SK-N-SH treated with all-trans-retinoic acid at 6 μM for 48 hours (cell line): Measurements from ENCODE around the gene AXIN1.
A peak's percentile ranks its signal among the peaks of the same experiment; 100 is the strongest.

ENCODE experiments used
- ATAC-seq: fragments of 200-7000 bp; cut with Tn5 transposase; 3 replicates; pipeline ENCODE4 v1.9.1; 2020; ENCODE audit warnings: mild to moderate bottlenecking, moderate library complexity
- BACH2 ChIP-seq: fragments of 250-450 bp; sonication (Bioruptor Pico); IDR thresholded peaks from 2 replicates; pipeline ENCODE4 v1.9.0; 2021; ENCODE audit warnings: mild to moderate bottlenecking, borderline replicate concordance
- ESRRG ChIP-seq: fragments of 250-450 bp; sonication (Bioruptor Pico); IDR thresholded peaks from 2 replicates; pipeline ENCODE4 v1.6.1; 2021; ENCODE audit warnings: mild to moderate bottlenecking
- GLIS3 ChIP-seq: fragments of 250-450 bp; sonication (Bioruptor Pico); IDR thresholded peaks from 2 replicates; pipeline ENCODE4 v1.5.0; 2020; ENCODE audit warnings: mild to moderate bottlenecking, moderate library complexity
- ISL1 ChIP-seq: fragments of 250-450 bp; sonication (Bioruptor Pico); IDR thresholded peaks from 2 replicates; pipeline ENCODE4 v2.1.2; 2022; ENCODE audit warnings: mild to moderate bottlenecking, moderate library complexity
- OSR1 ChIP-seq: fragments of 250-450 bp; sonication (Bioruptor Pico); IDR thresholded peaks from 2 replicates; pipeline ENCODE4 v1.8.0; 2022; ENCODE audit warnings: moderate library complexity, mild to moderate bottlenecking, inconsistent platforms
- POU6F1 ChIP-seq: fragments of 250-450 bp; sonication (Bioruptor Pico); IDR thresholded peaks from 2 replicates; pipeline ENCODE4 v1.8.0; 2021; ENCODE audit warnings: low read depth, mild to moderate bottlenecking, moderate library complexity, borderline replicate concordance
- PPARA ChIP-seq: fragments of 250-450 bp; sonication (Bioruptor Pico); IDR thresholded peaks from 2 replicates; pipeline ENCODE4 v1.5.0; 2020; ENCODE audit warnings: mild to moderate bottlenecking, borderline replicate concordance
- RARB ChIP-seq: fragments of 250-450 bp; sonication (Bioruptor Pico); IDR thresholded peaks from 2 replicates; pipeline ENCODE4 v1.8.0; 2021; ENCODE audit warnings: mild to moderate bottlenecking, moderate library complexity
- SNAI2 ChIP-seq: fragments of 250-450 bp; sonication (Bioruptor Pico); IDR thresholded peaks from 2 replicates; pipeline ENCODE4 v1.5.0; 2020; ENCODE audit warnings: mild to moderate bottlenecking, moderate library complexity
- TCF4 ChIP-seq: fragments of 250-450 bp; sonication (Bioruptor Pico); IDR thresholded peaks from 2 replicates; pipeline ENCODE4 v1.8.0; 2021; ENCODE audit warnings: mild to moderate bottlenecking, moderate library complexity, borderline replicate concordance
- TOX ChIP-seq: fragments of 250-450 bp; sonication (Bioruptor Pico); IDR thresholded peaks from 2 replicates; pipeline ENCODE4 v1.8.0; 2021; ENCODE audit warnings: mild to moderate bottlenecking, moderate library complexity, borderline replicate concordance
- ZC3H10 ChIP-seq: fragments of 250-450 bp; sonication (Bioruptor Pico); IDR thresholded peaks from 2 replicates; pipeline ENCODE4 v1.5.1; 2021; ENCODE audit warnings: mild to moderate bottlenecking, moderate library complexity
- ZFP3 ChIP-seq: fragments of 250-450 bp; sonication (Bioruptor Pico); IDR thresholded peaks from 2 replicates; pipeline ENCODE4 v1.5.0; 2020; ENCODE audit warnings: mild to moderate bottlenecking, moderate library complexity
- ZFP30 ChIP-seq: fragments of 450-650 bp; formaldehyde crosslinking; IDR thresholded peaks from 2 replicates; pipeline ENCODE4 v1.5.0; 2022; ENCODE audit warnings: mild to moderate bottlenecking, moderate library complexity
- ZNF565 ChIP-seq: fragments of 450-650 bp; formaldehyde crosslinking; conservative IDR thresholded peaks from 2 replicates; pipeline ENCODE4 v1.5.0; 2020; ENCODE audit warnings: low read depth, mild to moderate bottlenecking, moderate library complexity
- ZNF70 ChIP-seq: fragments of 450-650 bp; formaldehyde crosslinking; IDR thresholded peaks from 2 replicates; pipeline ENCODE4 v1.5.0; 2020; ENCODE audit warnings: mild to moderate bottlenecking, moderate library complexity
- ZNF8 ChIP-seq: fragments of 450-650 bp; formaldehyde crosslinking; IDR thresholded peaks from 2 replicates; pipeline ENCODE4 v1.5.0; 2020; ENCODE audit warnings: mild to moderate bottlenecking, moderate library complexity
- TF ChIP-seq, protein P1 (sequence below): fragments of 250-450 bp; sonication (Bioruptor Pico); IDR thresholded peaks from 2 replicates; pipeline ENCODE4 v1.5.1; 2020; ENCODE audit warnings: low read depth, mild to moderate bottlenecking, moderate library complexity
- TF ChIP-seq, protein P2 (sequence below): fragments of 250-450 bp; sonication (Bioruptor Pico); IDR thresholded peaks from 2 replicates; pipeline ENCODE4 v1.8.0; 2020; ENCODE audit warnings: mild to moderate bottlenecking, moderate library complexity, borderline replicate concordance
- TF ChIP-seq, protein P3 (sequence below): fragments of 250-450 bp; sonication (Bioruptor Pico); IDR thresholded peaks from 2 replicates; pipeline ENCODE4 v1.5.0; 2020; ENCODE audit warnings: mild to moderate bottlenecking, moderate library complexity
- TF ChIP-seq, protein P4 (sequence below): fragments of 250-450 bp; sonication (Bioruptor Pico); IDR thresholded peaks from 2 replicates; pipeline ENCODE4 v1.5.1; 2021; ENCODE audit warnings: mild to moderate bottlenecking, moderate library complexity

AXIN1 gene

GRCh38 chr16:266258-267164, 86.0 kb downstream of the AXIN1 start:
- ATAC-seq = peak; percentile 9
- no peak for TF ChIP-seq PPARA (CRISPR knock-in tag)
- TF ChIP-seq ZFP30 (CRISPR knock-in tag) = no peak
- no peak for TF ChIP-seq TOX (CRISPR knock-in tag)
- TF ChIP-seq, protein P1, sequence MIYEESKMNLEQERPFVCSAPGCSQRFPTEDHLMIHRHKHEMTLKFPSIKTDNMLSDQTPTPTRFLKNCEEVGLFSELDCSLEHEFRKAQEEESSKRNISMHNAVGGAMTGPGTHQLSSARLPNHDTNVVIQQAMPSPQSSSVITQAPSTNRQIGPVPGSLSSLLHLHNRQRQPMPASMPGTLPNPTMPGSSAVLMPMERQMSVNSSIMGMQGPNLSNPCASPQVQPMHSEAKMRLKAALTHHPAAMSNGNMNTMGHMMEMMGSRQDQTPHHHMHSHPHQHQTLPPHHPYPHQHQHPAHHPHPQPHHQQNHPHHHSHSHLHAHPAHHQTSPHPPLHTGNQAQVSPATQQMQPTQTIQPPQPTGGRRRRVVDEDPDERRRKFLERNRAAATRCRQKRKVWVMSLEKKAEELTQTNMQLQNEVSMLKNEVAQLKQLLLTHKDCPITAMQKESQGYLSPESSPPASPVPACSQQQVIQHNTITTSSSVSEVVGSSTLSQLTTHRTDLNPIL (CRISPR knock-in tag) = no peak
- no peak for TF ChIP-seq ZNF70 (CRISPR knock-in tag)
- TF ChIP-seq, protein P2, sequence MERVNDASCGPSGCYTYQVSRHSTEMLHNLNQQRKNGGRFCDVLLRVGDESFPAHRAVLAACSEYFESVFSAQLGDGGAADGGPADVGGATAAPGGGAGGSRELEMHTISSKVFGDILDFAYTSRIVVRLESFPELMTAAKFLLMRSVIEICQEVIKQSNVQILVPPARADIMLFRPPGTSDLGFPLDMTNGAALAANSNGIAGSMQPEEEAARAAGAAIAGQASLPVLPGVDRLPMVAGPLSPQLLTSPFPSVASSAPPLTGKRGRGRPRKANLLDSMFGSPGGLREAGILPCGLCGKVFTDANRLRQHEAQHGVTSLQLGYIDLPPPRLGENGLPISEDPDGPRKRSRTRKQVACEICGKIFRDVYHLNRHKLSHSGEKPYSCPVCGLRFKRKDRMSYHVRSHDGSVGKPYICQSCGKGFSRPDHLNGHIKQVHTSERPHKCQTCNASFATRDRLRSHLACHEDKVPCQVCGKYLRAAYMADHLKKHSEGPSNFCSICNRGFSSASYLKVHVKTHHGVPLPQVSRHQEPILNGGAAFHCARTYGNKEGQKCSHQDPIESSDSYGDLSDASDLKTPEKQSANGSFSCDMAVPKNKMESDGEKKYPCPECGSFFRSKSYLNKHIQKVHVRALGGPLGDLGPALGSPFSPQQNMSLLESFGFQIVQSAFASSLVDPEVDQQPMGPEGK (CRISPR knock-in tag) = no peak
- TF ChIP-seq TCF4 = no peak
- TF ChIP-seq, protein P3, sequence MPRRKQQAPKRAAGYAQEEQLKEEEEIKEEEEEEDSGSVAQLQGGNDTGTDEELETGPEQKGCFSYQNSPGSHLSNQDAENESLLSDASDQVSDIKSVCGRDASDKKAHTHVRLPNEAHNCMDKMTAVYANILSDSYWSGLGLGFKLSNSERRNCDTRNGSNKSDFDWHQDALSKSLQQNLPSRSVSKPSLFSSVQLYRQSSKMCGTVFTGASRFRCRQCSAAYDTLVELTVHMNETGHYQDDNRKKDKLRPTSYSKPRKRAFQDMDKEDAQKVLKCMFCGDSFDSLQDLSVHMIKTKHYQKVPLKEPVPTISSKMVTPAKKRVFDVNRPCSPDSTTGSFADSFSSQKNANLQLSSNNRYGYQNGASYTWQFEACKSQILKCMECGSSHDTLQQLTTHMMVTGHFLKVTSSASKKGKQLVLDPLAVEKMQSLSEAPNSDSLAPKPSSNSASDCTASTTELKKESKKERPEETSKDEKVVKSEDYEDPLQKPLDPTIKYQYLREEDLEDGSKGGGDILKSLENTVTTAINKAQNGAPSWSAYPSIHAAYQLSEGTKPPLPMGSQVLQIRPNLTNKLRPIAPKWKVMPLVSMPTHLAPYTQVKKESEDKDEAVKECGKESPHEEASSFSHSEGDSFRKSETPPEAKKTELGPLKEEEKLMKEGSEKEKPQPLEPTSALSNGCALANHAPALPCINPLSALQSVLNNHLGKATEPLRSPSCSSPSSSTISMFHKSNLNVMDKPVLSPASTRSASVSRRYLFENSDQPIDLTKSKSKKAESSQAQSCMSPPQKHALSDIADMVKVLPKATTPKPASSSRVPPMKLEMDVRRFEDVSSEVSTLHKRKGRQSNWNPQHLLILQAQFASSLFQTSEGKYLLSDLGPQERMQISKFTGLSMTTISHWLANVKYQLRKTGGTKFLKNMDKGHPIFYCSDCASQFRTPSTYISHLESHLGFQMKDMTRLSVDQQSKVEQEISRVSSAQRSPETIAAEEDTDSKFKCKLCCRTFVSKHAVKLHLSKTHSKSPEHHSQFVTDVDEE (CRISPR knock-in tag) = no peak
- TF ChIP-seq ZNF565 (CRISPR knock-in tag) = no peak
- TF ChIP-seq BACH2 (CRISPR knock-in tag) = no peak
- TF ChIP-seq ZC3H10 (CRISPR knock-in tag) = no peak
- TF ChIP-seq, protein P4, sequence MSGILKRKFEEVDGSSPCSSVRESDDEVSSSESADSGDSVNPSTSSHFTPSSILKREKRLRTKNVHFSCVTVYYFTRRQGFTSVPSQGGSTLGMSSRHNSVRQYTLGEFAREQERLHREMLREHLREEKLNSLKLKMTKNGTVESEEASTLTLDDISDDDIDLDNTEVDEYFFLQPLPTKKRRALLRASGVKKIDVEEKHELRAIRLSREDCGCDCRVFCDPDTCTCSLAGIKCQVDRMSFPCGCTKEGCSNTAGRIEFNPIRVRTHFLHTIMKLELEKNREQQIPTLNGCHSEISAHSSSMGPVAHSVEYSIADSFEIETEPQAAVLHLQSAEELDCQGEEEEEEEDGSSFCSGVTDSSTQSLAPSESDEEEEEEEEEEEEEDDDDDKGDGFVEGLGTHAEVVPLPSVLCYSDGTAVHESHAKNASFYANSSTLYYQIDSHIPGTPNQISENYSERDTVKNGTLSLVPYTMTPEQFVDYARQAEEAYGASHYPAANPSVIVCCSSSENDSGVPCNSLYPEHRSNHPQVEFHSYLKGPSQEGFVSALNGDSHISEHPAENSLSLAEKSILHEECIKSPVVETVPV (CRISPR knock-in tag) = no peak
- TF ChIP-seq ESRRG (CRISPR knock-in tag) = no peak
- TF ChIP-seq RARB (CRISPR knock-in tag) = no peak
- no peak for TF ChIP-seq ZNF8
- no peak for TF ChIP-seq SNAI2 (CRISPR knock-in tag)
- TF ChIP-seq GLIS3 (CRISPR knock-in tag) = no peak
- TF ChIP-seq OSR1 (CRISPR knock-in tag) = no peak
- no peak for TF ChIP-seq ISL1 (CRISPR knock-in tag)
- TF ChIP-seq, all 23 proteins: peak for 0

GRCh38 chr16:265711-266110, 86.8 kb downstream of the AXIN1 start:
- TF ChIP-seq ZFP30 (CRISPR knock-in tag) = no peak
- TF ChIP-seq POU6F1 = no peak
- TF ChIP-seq RARB (CRISPR knock-in tag) = no peak
- no peak for TF ChIP-seq OSR1 (CRISPR knock-in tag)
- no peak for TF ChIP-seq ZFP3 (CRISPR knock-in tag)
- TF ChIP-seq, protein P3 (CRISPR knock-in tag) = no peak
- TF ChIP-seq ZC3H10 (CRISPR knock-in tag) = no peak
- 0 out of 3 replicates have a peak, but pooled peaks have one; percentile 5 for ATAC-seq
